Activated CD4-positive, alpha-beta T cell treated with anti-CD3 and anti-CD28 coated beads, Interleukin-2, amount 50 U/mL, for 16 hours (primary cell): ENCODE data around the gene GART.
"Not testable (repeated sequence)": the region's sequence is repeated elsewhere in the genome, so short reads cannot be mapped to it uniquely, and the experiment has no call there.

Experiments
- DNase-seq: peaks from one replicate; pipeline ENCODE4 v3.0.0-alpha.2; 2020

The GART gene

DNA sequence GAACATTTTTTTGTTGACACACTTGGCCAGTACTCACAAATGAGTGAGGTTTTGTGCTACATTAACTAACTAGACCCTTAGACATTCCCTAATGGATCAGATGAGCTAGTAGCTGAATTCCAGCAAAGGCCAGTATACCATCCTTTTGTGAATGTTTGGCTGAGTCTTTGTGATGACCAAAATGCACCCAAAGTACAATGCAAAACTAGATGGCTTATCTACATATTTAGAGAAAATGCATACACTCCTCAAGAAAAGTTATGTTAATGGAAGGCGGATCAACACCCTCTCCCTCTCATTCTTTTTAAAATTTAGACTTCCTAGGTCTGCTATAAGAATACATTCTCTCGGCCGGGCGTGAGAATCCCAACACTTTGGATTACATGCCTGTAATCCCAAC is 30.3 kb downstream of the GART start:
- DNase-seq: no peak

DNA sequence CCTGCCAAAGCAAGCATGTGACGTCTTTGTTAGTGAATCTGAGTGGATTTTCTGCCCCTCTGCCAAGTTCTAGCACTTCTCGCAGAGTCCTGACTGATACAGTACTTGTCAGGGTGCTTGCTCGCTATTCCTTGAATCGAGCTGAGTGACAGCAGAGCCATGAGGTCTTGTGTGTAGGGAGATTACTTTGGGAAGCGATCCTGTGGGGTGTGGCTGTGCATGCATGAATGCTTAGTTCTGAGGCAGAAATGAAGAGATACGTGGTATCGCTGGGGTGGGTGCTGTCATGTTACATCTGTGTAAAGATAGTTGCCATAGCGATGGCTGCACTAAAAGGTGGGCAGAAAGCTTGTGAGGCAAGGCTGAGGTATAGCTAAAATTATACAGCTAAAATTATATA is 31.1 kb downstream of the GART start:
- DNase-seq: no peak

DNA sequence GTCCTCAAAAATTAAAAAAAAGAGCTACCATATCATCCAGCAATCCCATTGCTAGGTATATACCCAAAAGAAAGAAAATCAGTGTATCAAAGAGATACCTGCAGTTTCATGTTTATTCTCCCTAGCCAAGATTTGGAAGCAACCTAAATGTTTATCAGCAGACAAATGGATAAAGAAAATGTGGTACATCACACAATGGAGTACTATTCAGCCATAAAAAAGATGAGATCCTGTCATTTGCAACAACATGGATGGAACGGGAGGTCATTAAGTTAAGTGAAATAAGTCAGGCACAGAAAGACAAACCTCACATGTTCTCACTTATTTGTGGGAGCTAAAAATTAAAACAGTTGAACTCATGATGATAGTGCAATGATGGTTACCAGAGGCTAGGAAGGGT is 34.9 kb downstream of the GART start:
- DNase-seq: not testable (repeated sequence)

DNA sequence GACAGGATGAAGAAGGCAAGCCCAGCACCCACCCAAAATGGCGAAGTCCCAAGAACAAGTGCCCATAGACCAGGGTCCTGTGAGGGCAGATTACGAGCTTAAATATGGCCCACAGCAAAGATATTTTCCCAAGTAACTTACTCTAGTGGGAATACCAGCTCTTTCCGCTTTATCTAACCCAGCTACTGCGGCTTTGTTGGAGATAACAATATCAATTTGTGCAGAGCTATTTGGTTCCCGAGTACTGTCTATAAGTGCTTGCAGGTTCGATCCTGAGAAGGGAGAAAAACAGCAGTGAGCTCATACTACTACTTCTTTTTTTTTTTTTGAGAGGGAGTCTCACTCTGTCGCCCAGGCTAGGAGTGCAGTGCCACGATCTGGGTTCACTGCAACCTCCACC is 36.1 kb downstream of the GART start:
- DNase-seq: no peak

- no peak for DNase-seq
Measured at GRCh38 chr21:33496345-33496744, 45.6 kb downstream of the GART start.

- no peak for DNase-seq
Measured at GRCh38 chr21:33495743-33496142, 46.2 kb downstream of the GART start.

GRCh38 chr21:33493756-33494155 is 48.2 kb downstream of the GART start:
- no peak for DNase-seq

DNA sequence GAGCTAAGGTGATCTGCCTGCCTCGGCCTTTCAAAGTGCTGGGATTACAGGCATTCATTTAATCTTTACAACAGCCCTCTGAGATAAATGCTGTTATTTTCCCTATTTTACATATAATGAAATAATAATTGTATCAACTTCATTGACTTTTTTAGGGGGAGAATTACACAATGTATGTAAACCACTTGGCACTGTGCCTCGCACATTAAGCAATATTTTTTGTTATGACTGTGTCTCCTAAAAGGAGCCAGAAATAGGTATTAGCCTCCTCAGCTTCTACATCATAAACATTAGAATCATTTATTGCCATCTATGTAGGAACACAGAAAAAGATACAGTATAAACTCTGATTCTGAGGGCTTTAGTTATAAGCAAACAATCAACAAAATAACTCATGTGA is 49.3 kb downstream of the GART start:
- DNase-seq: no peak

GRCh38 chr21:33491373-33492102 is 50.4 kb downstream of the GART start, which contains the start of gene DNAJC28:
Gene DNAJC28, minus strand, starts transcription at chr21:33491716. Its CDS starts 2,323 bp downstream, at chr21:33489393.
- peak; percentile 93 for DNase-seq

GRCh38 chr21:33490991-33491372 is 50.9 kb downstream of the GART start:
- DNase-seq: peak; percentile 2

DNA sequence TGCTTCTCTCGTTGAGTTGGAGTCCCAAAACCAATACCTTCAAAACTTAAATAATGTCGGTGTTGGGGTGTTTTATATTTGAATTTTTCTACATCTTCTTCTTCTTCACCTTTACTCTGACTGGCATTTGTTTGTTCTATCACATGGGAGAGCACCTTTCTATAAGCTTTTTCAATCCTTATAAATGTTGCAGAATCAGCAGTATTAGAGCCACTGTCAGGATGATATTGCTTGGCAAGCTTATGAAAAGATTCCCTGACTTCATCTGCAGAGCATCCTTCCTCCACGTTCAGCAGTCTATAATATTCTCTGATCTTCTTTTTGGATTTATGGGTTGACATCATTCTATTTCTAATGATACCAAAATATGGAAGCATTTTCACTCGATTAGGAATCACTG is 53.0 kb downstream of the GART start:
- no peak for DNase-seq

GRCh38 chr21:33487996-33488395 is 53.9 kb downstream of the GART start:
- DNase-seq: no peak

GRCh38 chr21:33481314-33481943 is 60.5 kb downstream of the GART start:
- DNase-seq: no peak

- DNase-seq: no peak
Measured at GRCh38 chr21:33480481-33481103, 61.3 kb downstream of the GART start.

DNA sequence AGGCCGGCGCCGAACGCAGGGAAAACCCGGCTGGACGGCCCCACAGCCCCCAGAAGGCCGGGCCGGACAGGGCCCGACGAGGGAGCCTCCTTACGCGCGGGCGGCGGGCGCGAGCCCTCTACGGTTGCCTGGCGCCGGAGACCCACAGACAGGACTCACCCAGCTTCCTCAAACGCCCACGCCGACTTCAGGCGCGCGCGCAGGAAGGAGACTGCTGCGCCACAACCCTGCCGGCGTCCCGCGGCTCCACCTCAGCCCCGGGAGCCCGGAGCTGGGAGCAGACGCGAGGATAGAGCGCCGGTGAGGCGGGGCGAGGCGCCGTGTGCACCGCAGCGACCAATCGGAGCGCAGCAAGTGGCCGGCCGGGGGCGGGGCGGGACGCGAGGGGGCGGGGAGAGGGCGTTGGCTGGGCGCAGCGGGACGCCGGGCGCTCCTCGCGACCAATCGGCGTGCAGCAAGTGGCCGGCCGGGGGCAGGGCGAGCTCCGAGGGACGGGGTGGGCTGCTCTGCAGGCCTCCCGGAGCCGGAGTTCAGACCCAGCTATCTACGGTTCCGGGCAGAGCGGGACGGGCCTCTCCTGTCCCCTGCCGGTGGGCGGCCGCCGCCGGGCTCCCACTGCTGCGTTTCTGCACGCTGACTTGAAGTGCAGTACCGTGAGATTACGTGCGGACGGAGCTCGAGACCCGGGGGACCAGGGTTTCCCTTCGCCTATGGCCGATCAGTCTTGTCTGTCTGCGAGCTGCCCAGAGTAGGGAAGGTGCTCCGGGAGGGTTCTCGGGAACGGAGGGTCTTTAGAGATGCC is 62.0 kb downstream of the GART start, which contains the start of gene TMEM50B:
Gene TMEM50B, minus strand, starts transcription at position 296 of the 802 bp plus-strand sequence. CDS start 11,089 bp downstream, outside the sequence.
- DNase-seq: peak; percentile 97

DNA sequence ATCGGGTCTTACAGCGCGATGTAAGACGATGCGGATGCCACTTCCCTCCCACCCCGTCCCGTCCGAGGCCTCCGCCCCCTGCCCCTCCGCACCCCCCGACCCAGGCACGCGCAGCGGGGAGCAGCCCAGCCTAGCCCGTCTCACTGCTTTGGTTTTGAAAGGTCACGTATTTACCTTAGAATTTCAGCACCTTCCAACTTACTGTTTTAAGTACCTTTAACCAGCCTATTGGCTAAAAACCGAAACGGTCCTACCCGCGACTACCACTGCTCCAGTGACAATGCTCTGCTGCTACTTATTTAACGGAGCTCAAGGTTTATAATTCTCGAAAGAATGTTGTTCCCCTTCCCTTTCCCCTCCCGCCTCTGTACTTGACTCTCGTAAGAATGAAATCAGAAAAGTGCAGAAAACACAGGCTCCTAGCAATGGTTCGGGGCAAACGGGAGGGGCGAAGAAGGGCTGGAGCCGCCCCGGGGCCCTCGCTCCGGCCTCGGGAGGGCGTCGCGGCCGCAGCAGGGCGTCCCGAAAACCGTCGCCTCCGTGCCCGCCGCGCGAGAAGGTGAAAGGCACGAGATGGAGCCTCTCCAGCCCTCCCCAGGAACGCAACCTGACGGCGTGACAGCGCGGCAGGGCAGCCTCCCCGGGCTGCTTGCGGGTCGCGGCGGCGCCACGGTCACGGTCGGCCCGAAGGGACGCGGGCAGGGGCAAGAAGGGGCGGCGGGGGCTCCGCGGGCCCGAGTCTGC is 62.8 kb downstream of the GART start:
- peak; percentile 37 for DNase-seq

DNA sequence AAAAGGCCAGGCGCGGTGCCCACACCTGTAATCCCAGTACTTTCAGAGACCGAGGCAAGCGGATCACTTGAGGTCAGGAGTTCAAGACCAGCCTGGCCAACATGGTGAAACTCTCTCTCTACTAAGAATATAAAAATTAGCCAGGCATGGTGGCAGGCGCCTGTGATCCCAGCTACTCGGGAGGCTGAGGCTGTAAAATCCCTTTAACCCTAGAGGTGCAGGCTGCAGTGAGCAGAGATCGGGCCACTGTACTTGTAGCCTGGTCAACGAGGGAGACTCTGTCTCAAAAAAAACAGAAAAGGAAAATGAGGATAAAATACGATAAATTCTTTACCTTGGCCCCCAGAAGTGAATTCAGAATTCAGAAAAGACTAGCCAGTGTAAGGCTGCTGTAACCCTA is 63.7 kb downstream of the GART start:
- DNase-seq: no peak

GRCh38 chr21:33477066-33477465 is 64.9 kb downstream of the GART start:
- DNase-seq: no peak

DNA sequence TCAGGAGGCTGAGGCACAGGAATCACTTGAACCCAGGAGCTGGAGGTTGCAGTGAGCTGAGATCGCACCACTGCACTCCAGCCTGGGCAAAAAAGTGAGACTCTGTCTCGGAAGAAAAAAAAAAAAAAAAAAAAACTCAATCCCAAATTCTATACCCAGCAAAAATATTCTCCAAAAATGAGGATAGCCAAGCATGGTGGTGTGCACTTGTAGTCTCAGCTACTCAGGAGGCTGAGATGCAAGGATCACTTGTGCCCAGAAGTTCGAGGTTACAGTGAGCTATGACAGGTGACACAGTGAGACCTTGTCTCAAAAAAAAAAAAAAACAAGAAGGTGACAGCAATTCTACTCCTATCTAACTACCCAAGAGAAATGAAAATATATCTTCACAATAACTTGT is 68.6 kb downstream of the GART start:
- DNase-seq: no peak

DNA sequence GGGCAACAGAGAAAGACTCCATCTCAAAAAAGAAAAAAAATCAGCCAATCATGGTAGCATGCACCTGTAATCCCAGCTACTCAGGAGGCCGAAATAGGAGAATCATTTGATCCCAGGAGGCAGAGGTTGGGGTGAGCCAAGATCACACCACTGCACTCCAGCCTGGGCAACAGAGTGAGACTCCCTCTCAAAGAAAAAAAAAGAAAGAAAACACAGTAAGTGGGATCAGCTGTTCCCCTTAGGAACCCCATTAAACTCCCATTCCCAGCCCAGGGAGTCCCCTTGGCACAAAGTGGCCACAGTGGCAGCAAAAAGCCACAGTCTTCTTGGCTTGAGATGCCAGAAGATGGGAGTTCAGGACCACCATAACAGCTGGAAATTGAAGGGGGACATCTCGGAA is 71.2 kb downstream of the GART start:
- DNase-seq: no peak

GRCh38 chr21:33469183-33469582 is 72.7 kb downstream of the GART start:
- DNase-seq: not testable (repeated sequence)

DNA sequence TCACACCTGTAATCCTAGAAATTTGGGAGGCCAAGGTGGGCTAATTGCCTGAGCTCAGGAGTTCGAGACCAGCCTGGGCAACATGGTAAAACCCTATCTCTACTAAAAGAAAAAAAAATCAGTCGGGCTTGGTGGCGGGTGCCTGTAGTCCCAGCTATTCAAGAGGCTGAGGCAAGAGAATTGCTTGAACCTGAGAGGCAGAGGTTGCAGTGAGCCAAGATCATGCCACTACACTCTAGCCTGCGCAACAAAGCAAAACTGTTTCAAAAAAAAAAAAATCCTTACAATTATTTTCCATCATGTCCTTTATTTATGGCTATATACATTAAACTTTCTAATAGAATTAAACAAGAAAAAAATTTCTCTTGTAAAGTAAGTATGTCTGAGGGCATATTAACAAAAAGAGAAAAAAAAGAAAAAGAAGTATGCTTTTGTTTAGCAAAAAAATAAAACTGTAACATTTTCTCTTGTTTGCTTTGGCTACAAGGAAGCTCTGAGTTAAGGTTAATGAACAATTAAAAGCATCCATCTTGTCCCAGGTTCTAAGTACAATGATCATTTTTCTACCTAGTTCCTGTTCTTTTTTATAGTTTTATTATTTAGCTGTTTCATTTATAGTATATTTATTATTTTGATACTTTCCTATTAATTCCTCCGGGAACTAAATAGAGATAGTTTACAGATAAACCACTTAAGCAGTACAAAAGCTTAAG is 80.2 kb downstream of the GART start:
- no peak for DNase-seq
